Gastroesophageal sphincter (tissue), 4 donors: ENCODE results near the gene CASTOR1. TPM values are rescaled to one million over a fixed set of nuclear protein-coding genes. Genes with fewer than 3 reads are reported as not detected.

Experiments
- ATAC-seq: fragments of 150-250 bp; one replicate; pipeline ENCODE4 v1.9.1; 2016; ENCODE audit warnings: mild to moderate bottlenecking, moderate library complexity
- H3K27ac ChIP-seq, 4 donors: fragments of 200-600 bp; sonication (generic) in 3 of 4; 1 replicate in 3 of 4; 2 replicates in 1 of 4; pipeline ENCODE4 v1.5.1; 2016 to 2019
- H3K27me3 ChIP-seq: fragments of 200-600 bp; sonication (generic); one replicate; pipeline ENCODE4 v1.5.1; 2019
- H3K36me3 ChIP-seq, 2 donors: fragments of 200-600 bp; sonication (generic); one replicate each; pipeline ENCODE4 v1.5.1; 2019; ENCODE audit warnings: control low read depth in 1 of 2
- H3K4me1 ChIP-seq, 3 donors: fragments of 200-600 bp; sonication (generic); 1 replicate in 2 of 3; 2 replicates in 1 of 3; pipeline ENCODE4 v1.5.1; 2016 to 2019; ENCODE audit warnings: control low read depth in 2 of 3
- H3K4me3 ChIP-seq, 2 donors: fragments of 200-600 bp; sonication (generic); one replicate each; pipeline ENCODE4 v1.5.1; 2019; ENCODE audit warnings: mild to moderate bottlenecking in 1 of 2, moderate library complexity in 1 of 2
- H3K9me3 ChIP-seq, 3 donors: fragments of 200-600 bp; sonication (generic); one replicate each; pipeline ENCODE4 v1.5.1; 2017 to 2019; ENCODE audit warnings: control low read depth in 2 of 3
- CTCF ChIP-seq, 4 experiments: fragments of 200-600 bp in 2 of 4; fragments of 450-650 bp in 2 of 4; sonication (generic) in 1 of 4; IDR thresholded peaks; one replicate each; pipeline ENCODE4 v1.5.1; 2017 to 2019; ENCODE audit warnings: antibody characterized with exemption in 4 of 4, mild to moderate bottlenecking in 2 of 4, moderate library complexity in 2 of 4
- EP300 ChIP-seq: sonication (generic); formaldehyde crosslinking; IDR thresholded peaks from one replicate; pipeline ENCODE4 v1.6.1; 2017; ENCODE audit warnings: antibody characterized with exemption, mild to moderate bottlenecking
- POLR2A ChIP-seq, 2 donors: fragments of 450-650 bp; IDR thresholded peaks; one replicate each; pipeline ENCODE4 v1.6.1; 2017; ENCODE audit warnings: antibody characterized with exemption in 2 of 2, mild to moderate bottlenecking in 2 of 2, moderate library complexity in 1 of 2
- POLR2AphosphoS5 ChIP-seq: sonication (generic); formaldehyde crosslinking; IDR thresholded peaks from one replicate; pipeline ENCODE4 v1.6.1; 2017; ENCODE audit warnings: antibody characterized with exemption
- WGBS, 2 donors: methylation state at CpG; one replicate each; pipeline ENCODE4 v1.1.5; 2018; ENCODE audit warnings: low coverage in 1 of 2; 5-methylcytosine and 5-hydroxymethylcytosine counted together
- total RNA-seq, 4 donors: library from RNA; depleted of rRNA; stranded (reverse); fragments of >200 nt; gene quantifications; one replicate each; pipeline ENCODE4 v1.1.0, GENCODE V29; 2016

The CASTOR1 gene
- total RNA-seq, 4 donors from 2014 or later: 12.9 to 17.1 (median 16.2) TPM

GRCh38 chr22:30277547-30278344, 11.6 kb downstream of the CASTOR1 start:
- no peaks in the 10 kb centered on the region for H3K9me3 ChIP-seq
- H3K27ac ChIP-seq: peak overlapping the region in 3 of 4 donors; percentile 46 to 62 (median 51)
- peak; percentile 44 for ATAC-seq
- no peaks in the 10 kb centered on the region for H3K27me3 ChIP-seq
- 31 to 35% methylated on average over 4 to 6 of the region's 14 CpGs for WGBS, 2 donors
- H3K4me1 ChIP-seq: peaks cover 0 to 10% (median 5%) of the 10 kb centered on the region in 3 donors
- H3K36me3 ChIP-seq: no peaks in the 10 kb centered on the region
- TF ChIP-seq POLR2AphosphoS5: no peak
- no peak for TF ChIP-seq CTCF (IDR thresholded peaks at IDR 0.05)
- TF ChIP-seq POLR2A (IDR thresholded peaks at IDR 0.05): peak in 1 of 2 donors; percentile 15
- TF ChIP-seq EP300: no peak
- no peak overlapping the region for H3K4me3 ChIP-seq

GRCh38 chr22:30276039-30276438, 13.3 kb downstream of the CASTOR1 start:
- Histone ChIP-seq H3K9me3 (no peaks in the 10 kb centered on the region), H3K4me1 (peaks cover 0 to 10% (median 5%) of the 10 kb centered on the region in 3 donors), H3K27ac (no peak overlapping the region), H3K4me3 (no peak overlapping the region), H3K36me3 (no peaks in the 10 kb centered on the region), H3K27me3 (no peaks in the 10 kb centered on the region)
- WGBS, 2 donors: 80% methylated on average over 1 of the region's 8 CpGs; no CpG with 5 or more reads in 1 of the 2 donors
- no peak for TF ChIP-seq POLR2A (IDR thresholded peaks at IDR 0.05)
- ATAC-seq: no peak

- TF ChIP-seq POLR2A (IDR thresholded peaks at IDR 0.05) (no peak), EP300 (no peak), CTCF (IDR thresholded peaks at IDR 0.05) (no peak), POLR2AphosphoS5 (no peak)
- peaks cover 0 to 10% (median 5%) of the 10 kb centered on the region in 3 donors for H3K4me1 ChIP-seq
- no peak overlapping the region for H3K27ac ChIP-seq
- WGBS, 2 donors: 58 to 100% methylated on average over 2 of the region's 8 CpGs
- no peak overlapping the region for H3K4me3 ChIP-seq
- no peak for ATAC-seq
- no peaks in the 10 kb centered on the region for H3K9me3 ChIP-seq
- H3K27me3 ChIP-seq: no peaks in the 10 kb centered on the region
- H3K36me3 ChIP-seq: no peaks in the 10 kb centered on the region
These were observed 13.7 kb downstream of the CASTOR1 start for GRCh38 chr22:30275625-30276024.

- Histone ChIP-seq H3K9me3 (no peaks in the 10 kb centered on the region), H3K36me3 (no peaks in the 10 kb centered on the region), H3K4me3 (no peak overlapping the region), H3K4me1 (peaks cover 0 to 10% (median 5%) of the 10 kb centered on the region in 3 donors), H3K27me3 (no peaks in the 10 kb centered on the region), H3K27ac (no peak overlapping the region)
- no peak for TF ChIP-seq CTCF (IDR thresholded peaks at IDR 0.05)
- no peak for TF ChIP-seq POLR2AphosphoS5
- no peak for TF ChIP-seq POLR2A (IDR thresholded peaks at IDR 0.05)
- no peak for TF ChIP-seq EP300
- WGBS, 2 donors: 86 to 92% methylated on average over 3 to 9 of the region's 9 CpGs
- no peak for ATAC-seq
These were observed 14.9 kb downstream of the CASTOR1 start for GRCh38 chr22:30274437-30274812.

GRCh38 chr22:30273711-30274436, 15.4 kb downstream of the CASTOR1 start:
- H3K27ac ChIP-seq: no peak overlapping the region
- no peak overlapping the region for H3K4me3 ChIP-seq
- no peak for ATAC-seq
- H3K4me1 ChIP-seq: peaks cover 0 to 10% (median 5%) of the 10 kb centered on the region in 3 donors
- TF ChIP-seq EP300: no peak
- TF ChIP-seq CTCF (IDR thresholded peaks at IDR 0.05): no peak
- no peak for TF ChIP-seq POLR2A (IDR thresholded peaks at IDR 0.05)
- TF ChIP-seq POLR2AphosphoS5: no peak
- WGBS, 2 donors: 44 to 77% methylated on average over 3 to 7 of the region's 10 CpGs
- H3K36me3 ChIP-seq: no peaks in the 10 kb centered on the region
- H3K27me3 ChIP-seq: no peaks in the 10 kb centered on the region
- H3K9me3 ChIP-seq: no peaks in the 10 kb centered on the region
